Body of pancreas (tissue), 4 donors: ENCODE measurements around the gene WWC2. TPM values are rescaled to one million over a fixed set of nuclear protein-coding genes. Genes with fewer than 3 reads are reported as not detected.

Experiments used
- ATAC-seq: fragments of 150-250 bp; one replicate; pipeline ENCODE4 v1.9.1; 2016
- DNase-seq, 4 donors: peaks; one replicate each; pipeline ENCODE4 v3.0.0-alpha.2; 2019
- H3K27ac ChIP-seq, 4 donors: fragments of 200-600 bp; sonication (generic); 1 replicate in 3 of 4; 2 replicates in 1 of 4; pipeline versions ENCODE4 v1.5.1 to v1.6.1; 2016 to 2019; ENCODE audit warnings: mild to moderate bottlenecking in 1 of 4, mixed read lengths in 1 of 4, moderate library complexity in 1 of 4
- H3K27me3 ChIP-seq, 2 donors: fragments of 200-600 bp; sonication (generic); one replicate each; pipeline ENCODE4 v1.6.0; 2016; ENCODE audit warnings: mild to moderate bottlenecking in 1 of 2
- H3K36me3 ChIP-seq, 2 donors: fragments of 200-600 bp; sonication (generic); replicated peaks in 1 of 2; 2 replicates each; pipeline ENCODE4 v1.5.1; 2016; ENCODE audit warnings: low read depth in 2 of 2; ENCODE audit not compliant: insufficient read depth in 1 of 2
- H3K4me1 ChIP-seq: fragments of 200-600 bp; sonication (generic); one replicate; pipeline ENCODE4 v1.6.0; 2016
- H3K4me3 ChIP-seq, 2 donors: fragments of 200-600 bp; sonication (generic); 1 replicate in 1 of 2; 2 replicates in 1 of 2; pipeline ENCODE4 v1.5.1; 2016 to 2019
- H3K9me3 ChIP-seq, 3 donors: fragments of 200-600 bp; sonication (generic); 1 replicate in 2 of 3; 2 replicates in 1 of 3; pipeline ENCODE4 v1.5.1; 2016
- POLR2A ChIP-seq, 3 donors: fragments of 450-650 bp; IDR thresholded peaks; one replicate each; pipeline ENCODE4 v1.6.1; 2016; ENCODE audit warnings: antibody characterized with exemption in 3 of 3, mild to moderate bottlenecking in 2 of 3
- WGBS, 2 donors: methylation state at CpG; one replicate each; pipeline ENCODE4 v1.1.5; 2017; 5-methylcytosine and 5-hydroxymethylcytosine counted together
- intact Hi-C: fragments of 100-400 bp; cut with DNase I; formaldehyde crosslinking; loops from one replicate; pipeline ENCODE4 v1.15.1; 2023
- total RNA-seq, 2 donors: library from RNA; depleted of rRNA; stranded (reverse); fragments of >200 nt; gene quantifications; one replicate each; pipeline ENCODE4 v1.1.0, GENCODE V29; 2016
- TF ChIP-seq, protein P1 (sequence below), 7 experiments: fragments of 450-650 bp in 4 of 7; fragments of 200-600 bp in 3 of 7; sonication (generic) in 3 of 7; IDR thresholded peaks; one replicate each; pipeline ENCODE4 v1.5.1; 2016 to 2019; ENCODE audit warnings: antibody characterized with exemption in 7 of 7

WWC2 gene
- total RNA-seq, 2 donors from 2014 or later, result 24.4 to 30.3 TPM

DNA sequence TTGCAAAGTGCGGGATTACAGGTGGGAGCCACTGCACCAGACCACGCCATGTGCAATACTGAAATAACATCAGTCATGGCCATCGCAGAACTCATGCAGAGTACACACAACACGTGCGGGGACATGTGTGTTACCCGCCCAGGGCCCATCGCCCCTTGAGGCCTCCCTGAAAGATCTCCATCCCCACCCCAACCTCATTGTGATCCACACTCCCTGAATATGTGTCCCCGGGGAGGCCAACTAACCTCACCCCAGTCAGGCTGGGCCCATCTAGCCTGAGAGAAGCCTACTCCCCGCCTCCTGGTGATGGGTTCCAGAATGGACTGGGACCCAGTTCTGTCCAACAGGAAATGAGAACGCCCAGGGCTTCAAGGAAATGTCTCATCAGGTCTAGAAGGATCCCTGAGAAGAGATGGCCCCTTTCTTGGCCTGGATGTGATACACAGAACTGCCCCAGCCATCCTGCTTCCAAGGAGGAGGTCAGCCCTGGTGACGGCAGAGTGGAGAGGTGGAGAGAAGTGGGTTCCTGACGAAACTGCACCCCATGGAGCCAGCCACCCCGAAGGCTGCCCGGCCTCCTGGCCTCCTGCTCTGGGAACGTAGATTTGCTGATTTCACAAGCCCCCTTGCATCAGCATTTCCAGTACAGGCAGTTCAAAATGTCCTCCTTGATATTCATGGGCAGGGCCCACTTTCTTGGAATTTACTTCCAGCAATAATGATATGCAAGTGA, 245.6 kb downstream of the WWC2 start:
- no peak overlapping the region for H3K27ac ChIP-seq
- DNase-seq, result no peak
- H3K27me3 ChIP-seq, result no peaks in the 10 kb centered on the region
- WGBS, 2 donors, result 94 to 96% methylated on average over 14 to 15 of the region's 15 CpGs
- no peaks in the 10 kb centered on the region for H3K36me3 ChIP-seq
- no peak for ATAC-seq
- intact Hi-C loops, result no loop called here
- peaks cover 6% of the 10 kb centered on the region for H3K4me1 ChIP-seq
- no peak for TF ChIP-seq POLR2A (IDR thresholded peaks at IDR 0.05)
- TF ChIP-seq, protein P1, sequence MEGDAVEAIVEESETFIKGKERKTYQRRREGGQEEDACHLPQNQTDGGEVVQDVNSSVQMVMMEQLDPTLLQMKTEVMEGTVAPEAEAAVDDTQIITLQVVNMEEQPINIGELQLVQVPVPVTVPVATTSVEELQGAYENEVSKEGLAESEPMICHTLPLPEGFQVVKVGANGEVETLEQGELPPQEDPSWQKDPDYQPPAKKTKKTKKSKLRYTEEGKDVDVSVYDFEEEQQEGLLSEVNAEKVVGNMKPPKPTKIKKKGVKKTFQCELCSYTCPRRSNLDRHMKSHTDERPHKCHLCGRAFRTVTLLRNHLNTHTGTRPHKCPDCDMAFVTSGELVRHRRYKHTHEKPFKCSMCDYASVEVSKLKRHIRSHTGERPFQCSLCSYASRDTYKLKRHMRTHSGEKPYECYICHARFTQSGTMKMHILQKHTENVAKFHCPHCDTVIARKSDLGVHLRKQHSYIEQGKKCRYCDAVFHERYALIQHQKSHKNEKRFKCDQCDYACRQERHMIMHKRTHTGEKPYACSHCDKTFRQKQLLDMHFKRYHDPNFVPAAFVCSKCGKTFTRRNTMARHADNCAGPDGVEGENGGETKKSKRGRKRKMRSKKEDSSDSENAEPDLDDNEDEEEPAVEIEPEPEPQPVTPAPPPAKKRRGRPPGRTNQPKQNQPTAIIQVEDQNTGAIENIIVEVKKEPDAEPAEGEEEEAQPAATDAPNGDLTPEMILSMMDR (IDR thresholded peaks at IDR 0.05), result no peak
- no peak overlapping the region for H3K4me3 ChIP-seq
- no peaks in the 10 kb centered on the region for H3K9me3 ChIP-seq

DNA sequence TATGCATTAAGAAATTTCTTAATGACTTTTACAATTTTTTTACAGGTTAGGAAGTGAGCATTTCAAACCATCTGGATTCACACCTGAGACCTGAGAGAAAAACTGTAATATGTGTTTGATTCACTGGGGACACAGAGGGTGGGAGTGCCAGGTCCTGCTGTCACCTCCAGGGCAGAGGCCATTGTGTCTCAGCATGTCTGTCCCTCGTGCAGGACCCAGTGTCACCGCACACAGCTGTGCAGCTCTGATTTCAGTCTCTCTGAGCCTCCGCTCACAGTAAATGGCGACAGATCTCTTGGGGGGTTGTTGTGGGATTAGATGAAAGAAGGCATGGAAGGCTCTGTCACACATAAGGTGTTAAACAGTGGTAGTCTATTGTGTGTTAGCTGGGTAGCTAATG, 246.2 kb downstream of the WWC2 start:
- DNase-seq (no peak), ATAC-seq (no peak)
- intact Hi-C loops, result no loop called here
- 86 to 89% methylated on average over 4 of the region's 4 CpGs for WGBS, 2 donors
- TF ChIP-seq POLR2A (IDR thresholded peaks at IDR 0.05), result no peak
- TF ChIP-seq, protein P1 (IDR thresholded peaks at IDR 0.05), result no peak
- Histone ChIP-seq H3K27me3 (no peaks in the 10 kb centered on the region), H3K9me3 (no peaks in the 10 kb centered on the region), H3K4me1 (peaks cover 6% of the 10 kb centered on the region), H3K4me3 (no peak overlapping the region), H3K27ac (no peak overlapping the region), H3K36me3 (no peaks in the 10 kb centered on the region)

DNA sequence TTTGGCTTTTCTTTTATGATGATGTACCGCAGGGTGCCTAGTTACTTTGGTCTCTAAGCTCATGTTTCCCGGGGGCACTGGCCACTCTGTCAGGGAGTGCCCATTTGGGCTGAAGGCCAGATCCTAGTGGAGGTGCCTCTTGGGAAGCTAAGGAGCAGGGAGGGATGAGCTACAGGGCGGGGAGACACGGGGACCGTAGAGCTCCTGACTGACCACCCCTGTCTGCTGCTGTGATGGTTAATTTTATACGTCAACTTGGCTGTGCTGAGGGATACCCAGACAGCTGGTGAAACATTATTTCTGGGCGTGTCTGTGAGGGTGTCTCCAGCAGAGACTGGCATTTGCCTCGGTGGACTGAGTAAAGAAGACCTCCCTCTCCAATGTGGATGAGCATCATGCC, 248.1 kb downstream of the WWC2 start:
- ATAC-seq (no peak), DNase-seq (no peak)
- Histone ChIP-seq H3K27ac (no peak overlapping the region), H3K4me1 (peaks cover 6% of the 10 kb centered on the region), H3K27me3 (no peaks in the 10 kb centered on the region), H3K4me3 (no peak overlapping the region), H3K36me3 (no peaks in the 10 kb centered on the region), H3K9me3 (no peaks in the 10 kb centered on the region)
- 72 to 77% methylated on average over 8 of the region's 8 CpGs for WGBS, 2 donors
- intact Hi-C loops, result no loop called here
- TF ChIP-seq, protein P1 (IDR thresholded peaks at IDR 0.05), result no peak
- TF ChIP-seq POLR2A (IDR thresholded peaks at IDR 0.05), result no peak

DNA sequence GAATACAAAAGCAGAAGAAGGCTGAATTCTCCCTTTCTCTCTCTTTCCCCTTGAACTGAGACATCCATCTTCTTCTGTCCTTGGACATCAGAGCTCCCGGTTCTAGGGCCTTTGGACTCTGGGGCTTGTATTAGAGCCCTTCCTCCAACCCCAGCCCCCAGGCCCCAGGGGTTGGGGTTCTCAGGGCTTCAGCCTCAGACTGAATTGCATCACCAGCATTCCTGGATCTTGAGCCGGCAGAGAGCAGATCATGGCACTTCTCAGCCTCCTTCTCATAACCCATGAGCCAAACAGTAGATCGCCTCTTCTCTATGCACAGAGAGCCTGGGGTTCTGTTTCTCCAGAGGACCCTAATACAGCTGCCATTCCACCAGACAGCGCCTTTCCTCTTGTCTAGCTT, 248.5 kb downstream of the WWC2 start:
- Histone ChIP-seq H3K27ac (no peak overlapping the region), H3K27me3 (no peaks in the 10 kb centered on the region), H3K36me3 (no peaks in the 10 kb centered on the region), H3K9me3 (no peaks in the 10 kb centered on the region), H3K4me1 (peaks cover 6% of the 10 kb centered on the region), H3K4me3 (no peak overlapping the region)
- intact Hi-C loops, result no loop called here
- WGBS, 2 donors, result 75 to 76% methylated on average over 4 of the region's 4 CpGs
- no peak for DNase-seq
- ATAC-seq, result no peak
- TF ChIP-seq, protein P1 (IDR thresholded peaks at IDR 0.05), result no peak

DNA sequence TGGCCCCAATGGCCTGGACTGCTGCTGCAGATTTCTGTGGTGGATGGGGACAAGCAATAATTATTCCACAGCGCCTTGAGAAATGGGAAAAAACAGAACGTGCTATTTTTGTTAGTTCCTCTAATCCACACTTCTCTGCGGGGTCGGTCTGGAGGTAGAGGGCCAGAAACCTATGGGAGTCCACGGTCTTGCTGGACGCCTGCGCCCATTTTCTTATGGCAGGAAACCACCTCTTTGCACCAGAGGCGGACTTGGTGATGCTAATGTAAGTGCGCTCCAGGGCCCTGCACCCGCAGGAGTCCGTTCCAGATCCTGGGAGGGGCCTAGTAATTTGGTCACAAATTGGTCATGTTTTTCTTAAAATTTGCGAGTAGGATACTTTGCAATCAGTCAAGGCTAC, 249.1 kb downstream of the WWC2 start:
- intact Hi-C loops, result no loop called here
- ATAC-seq (no peak), DNase-seq (no peak)
- Histone ChIP-seq H3K4me1 (peaks cover 1% of the 10 kb centered on the region), H3K36me3 (no peaks in the 10 kb centered on the region), H3K9me3 (no peaks in the 10 kb centered on the region), H3K27ac (no peak overlapping the region), H3K27me3 (no peaks in the 10 kb centered on the region), H3K4me3 (no peak overlapping the region)
- no peak for TF ChIP-seq POLR2A (IDR thresholded peaks at IDR 0.05)
- TF ChIP-seq, protein P1 (IDR thresholded peaks at IDR 0.05), result no peak
- 82 to 85% methylated on average over 10 to 12 of the region's 12 CpGs for WGBS, 2 donors
